GM21360 (cell line): ENCODE results near the gene FGF9.

Experiments used
- ATAC-seq: cut with Tn5 transposase; IDR thresholded peaks from one replicate; pipeline ENCODE4 v1.9.1; 2021; ENCODE audit warnings: mild to moderate bottlenecking, moderate library complexity; ENCODE audit not compliant: unreplicated experiment

The FGF9 gene

DNA sequence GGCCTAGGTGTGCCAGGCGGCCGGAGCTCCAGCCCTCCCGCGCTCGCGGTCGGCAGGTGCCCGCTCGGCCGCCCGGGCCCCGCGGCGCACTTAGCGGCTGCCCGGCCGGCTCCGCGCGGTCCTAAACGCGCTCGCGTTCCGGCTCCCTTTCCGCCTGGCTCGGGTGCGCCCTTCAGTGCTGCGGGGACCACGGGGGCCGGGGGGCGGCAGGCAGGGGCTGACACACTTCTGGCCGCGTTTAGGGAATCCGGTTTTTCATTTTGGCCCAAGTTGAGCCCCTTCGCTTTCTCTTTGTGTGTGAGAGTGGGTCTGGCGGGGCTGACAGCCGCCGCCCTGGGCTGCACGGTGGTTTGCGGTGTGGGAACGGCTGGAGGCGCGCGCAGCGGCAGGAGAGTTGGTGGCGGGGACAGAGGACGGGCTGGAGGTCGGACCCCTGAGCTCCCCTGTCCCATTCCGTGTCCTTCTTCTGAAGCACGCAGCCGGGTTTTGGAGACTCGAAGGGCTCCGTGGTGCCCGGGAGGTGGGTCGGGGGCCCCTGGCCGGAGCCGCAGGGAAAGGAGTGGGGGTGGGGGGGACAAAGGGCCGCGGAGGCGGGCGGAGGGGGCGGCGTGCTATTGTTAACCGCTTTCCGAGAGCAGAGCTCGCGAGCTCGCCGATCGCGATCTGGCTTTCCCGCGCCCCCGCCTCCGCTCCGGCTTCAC lies 3.1 kb downstream of the FGF9 start:
- ATAC-seq = peak; percentile 39

GRCh38 chr13:21674490-21675009 lies 3.7 kb downstream of the FGF9 start:
- no peak for ATAC-seq

DNA sequence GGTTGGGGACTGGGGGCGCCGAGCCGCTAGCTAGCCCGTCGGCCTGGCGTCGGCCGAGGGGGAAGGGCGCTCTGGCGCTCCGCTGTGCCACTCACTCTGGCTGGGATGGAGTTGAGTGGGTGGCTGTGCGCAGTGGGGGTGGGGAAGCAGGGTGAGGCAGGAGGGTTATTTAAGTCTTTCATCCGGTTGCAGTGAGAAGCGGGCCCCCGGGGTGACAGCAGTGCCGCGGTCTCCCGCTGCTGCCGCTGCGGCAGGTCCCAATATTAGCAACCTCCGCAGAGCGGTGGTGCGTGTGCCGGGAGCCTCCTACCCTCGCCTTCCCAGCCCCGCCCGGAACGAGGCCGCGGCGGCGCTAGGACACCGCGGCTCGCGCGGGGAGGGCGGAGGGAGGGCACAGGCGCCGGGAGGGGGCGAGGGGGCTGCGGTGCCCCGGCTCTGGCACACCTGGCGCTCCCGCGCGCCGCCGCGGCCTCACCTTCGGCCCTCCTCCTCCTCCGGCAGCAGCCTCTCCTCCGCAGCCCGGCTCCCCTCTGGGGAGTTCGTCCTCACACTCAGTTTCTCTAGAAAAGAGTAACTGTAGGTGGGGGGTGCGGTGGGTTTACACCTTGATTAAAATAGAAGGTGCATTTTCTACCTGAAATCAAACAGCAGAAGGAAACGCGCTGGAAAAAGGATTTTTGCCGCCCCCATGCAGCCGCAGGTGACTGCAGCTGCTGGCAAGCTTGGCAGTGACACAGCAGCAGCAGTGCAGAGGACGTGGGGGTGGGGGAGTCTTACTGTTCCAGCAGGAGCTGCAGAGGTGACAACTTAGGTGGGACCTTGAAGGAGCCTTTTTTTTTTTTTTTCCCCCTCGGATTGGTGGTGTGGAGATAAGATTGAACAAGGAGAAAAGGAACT lies 4.5 kb downstream of the FGF9 start:
- ATAC-seq = no peak

DNA sequence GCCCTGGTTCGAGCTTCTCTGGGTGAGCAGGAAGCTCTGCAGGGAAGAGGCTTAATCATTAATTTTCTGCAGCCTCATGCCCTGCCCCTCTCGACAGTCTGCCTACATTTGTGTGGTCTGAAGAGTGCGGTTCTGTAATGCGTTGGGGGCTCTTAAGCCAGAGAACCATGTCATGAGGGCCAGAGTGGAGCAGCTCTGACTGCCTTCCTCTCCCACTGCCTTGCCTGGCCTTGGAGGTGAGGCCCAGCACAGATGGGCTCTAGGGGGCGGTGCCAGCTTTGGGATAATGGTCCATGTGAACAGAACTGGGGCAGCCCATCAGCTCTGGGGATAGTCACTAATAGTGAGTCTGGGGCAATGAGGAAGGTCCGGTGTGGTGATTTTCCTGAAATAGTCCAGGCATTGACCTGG lies 5.7 kb downstream of the FGF9 start:
- ATAC-seq = no peak

DNA sequence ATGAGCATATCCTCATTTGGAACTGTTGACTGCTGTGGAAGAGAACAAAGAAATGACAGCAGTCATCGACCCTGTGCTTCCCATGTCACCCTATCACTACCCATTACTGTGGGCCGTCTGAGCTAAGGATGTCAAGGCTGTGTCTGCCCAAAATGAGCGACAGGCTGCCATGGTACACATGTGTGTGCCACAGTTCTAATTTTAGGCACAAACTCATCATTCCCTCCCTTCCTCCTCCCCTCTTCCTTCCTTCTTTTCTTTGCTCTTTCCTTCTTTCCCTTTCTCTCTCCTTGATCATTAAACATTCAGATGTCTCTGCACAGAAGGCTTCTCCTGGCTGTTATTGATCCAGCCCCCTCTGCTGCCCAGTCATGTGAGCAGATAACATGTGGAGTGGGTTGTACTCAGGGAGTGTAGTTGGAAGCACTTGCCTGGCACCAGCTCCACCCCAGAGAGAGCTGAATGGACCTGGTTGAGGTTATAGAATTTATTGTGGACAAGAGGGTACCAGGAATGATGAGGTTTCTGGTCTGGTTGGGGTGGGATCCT lies 6.3 kb downstream of the FGF9 start:
- no peak for ATAC-seq

GRCh38 chr13:21683034-21683733 lies 12.3 kb downstream of the FGF9 start:
- ATAC-seq = no peak

DNA sequence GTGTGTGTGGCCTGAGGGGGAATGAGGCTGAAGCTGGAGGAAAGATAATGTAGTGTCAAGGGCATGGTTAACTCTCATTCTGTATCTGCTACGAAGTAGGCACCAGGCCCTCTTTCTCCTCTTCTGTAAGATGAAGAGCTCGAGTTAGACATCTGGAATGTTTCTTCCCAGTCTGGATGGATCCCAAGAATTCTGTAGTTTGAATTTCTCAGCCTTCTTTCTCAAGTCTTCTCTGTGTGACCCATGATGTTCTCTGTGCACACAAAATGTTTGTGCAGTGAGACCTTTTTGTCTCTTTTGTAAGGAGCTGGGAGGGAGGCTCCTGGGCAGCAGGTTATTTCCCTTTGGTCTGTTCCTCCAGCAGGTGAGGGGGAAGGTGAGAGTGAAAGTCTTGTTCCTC lies 13.7 kb downstream of the FGF9 start:
- no peak for ATAC-seq

DNA sequence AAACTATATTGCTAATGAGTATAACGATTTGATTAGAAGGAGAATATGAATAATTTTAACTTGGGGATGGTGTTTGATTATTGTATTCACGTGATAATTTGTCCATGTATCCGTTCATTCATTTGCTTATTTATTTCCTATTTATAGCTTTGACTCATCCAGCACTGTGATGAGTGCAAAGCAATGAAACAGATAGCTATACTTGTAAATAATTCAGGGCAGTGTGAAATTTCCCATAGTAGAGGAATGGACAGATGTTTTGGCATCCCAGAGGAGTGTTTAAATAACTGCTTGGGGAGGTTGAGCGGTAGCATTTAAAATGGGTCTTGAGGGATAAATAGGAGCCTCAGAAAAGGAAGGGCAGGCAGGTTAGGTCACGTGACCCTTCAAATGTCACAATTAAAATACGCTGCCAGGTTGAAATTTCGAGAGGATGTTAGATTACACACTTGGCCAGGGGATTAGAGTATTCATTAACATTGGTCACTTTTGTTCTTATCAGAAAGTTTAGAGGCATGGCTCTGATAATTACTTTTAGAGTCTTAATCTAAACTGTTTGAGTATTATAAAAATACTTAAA lies 14.7 kb downstream of the FGF9 start:
- no peak for ATAC-seq

- ATAC-seq = peak; percentile 92
Observed at GRCh38 chr13:21686751-21687391, 16.0 kb downstream of the FGF9 start.

GRCh38 chr13:21688056-21688455 lies 17.2 kb downstream of the FGF9 start:
- ATAC-seq = no peak

DNA sequence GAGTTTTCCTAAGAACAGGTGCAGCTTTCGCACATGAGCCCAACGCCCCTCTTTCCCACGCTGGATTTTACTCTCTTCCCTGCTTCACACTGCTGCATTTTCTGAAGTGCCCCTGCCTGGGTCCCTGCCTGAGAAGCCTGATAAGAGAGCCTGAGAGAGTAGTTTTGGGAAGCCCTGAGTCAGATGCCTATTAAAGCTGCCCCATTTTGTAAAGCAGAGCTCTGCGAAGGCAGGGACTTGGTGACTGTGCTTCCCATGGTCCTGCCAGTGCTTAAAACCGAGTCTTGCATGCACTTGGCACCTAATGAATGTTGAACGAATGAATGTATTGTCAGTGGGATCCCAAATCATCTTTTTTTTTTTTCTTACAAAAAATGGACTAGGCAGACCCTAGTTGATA lies 18.2 kb downstream of the FGF9 start:
- no peak for ATAC-seq

DNA sequence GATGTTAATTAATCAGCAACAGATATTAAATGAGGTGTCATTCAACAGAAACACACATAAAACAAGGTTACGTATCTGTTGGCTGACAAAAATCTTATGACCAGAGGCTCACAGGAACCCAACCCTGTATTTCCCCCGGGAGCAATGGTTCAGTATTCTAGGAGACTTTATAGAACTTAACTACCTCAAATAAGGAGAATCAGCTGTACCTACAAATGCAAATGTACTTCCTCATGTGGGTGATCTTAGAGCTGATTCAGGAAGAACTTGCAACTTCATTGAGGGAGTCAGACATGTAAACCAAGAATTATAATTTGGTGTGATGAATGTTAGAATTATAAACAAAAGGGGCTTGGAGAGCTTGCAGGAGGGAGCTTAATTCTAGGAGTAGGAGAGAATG lies 20.1 kb downstream of the FGF9 start:
- ATAC-seq = no peak

- no peak for ATAC-seq
Observed at GRCh38 chr13:21691500-21691899, 20.6 kb downstream of the FGF9 start.

- ATAC-seq = no peak
Observed at GRCh38 chr13:21691928-21692327, 21.1 kb downstream of the FGF9 start.

DNA sequence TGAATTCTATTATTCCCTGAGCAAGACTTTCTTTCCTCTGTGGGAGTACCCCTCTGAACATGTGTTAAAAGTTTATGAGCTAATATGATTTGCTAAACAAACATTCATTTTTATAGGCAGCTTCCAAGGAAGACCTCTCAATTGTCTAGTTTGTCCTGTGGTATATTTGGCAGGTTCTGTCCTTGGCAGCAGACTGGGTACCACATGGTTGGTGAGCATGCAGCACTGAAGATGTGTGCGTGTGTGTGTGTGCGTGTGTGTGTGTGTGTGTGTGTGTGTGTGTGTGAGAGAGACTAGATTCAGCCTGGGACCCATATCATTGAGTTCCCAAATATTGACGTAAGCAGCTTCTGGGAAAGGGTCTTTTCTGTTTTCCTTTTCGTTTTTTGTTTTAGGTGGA lies 24.0 kb downstream of the FGF9 start:
- no peak for ATAC-seq

GRCh38 chr13:21695546-21695945 lies 24.7 kb downstream of the FGF9 start:
- ATAC-seq = no peak

DNA sequence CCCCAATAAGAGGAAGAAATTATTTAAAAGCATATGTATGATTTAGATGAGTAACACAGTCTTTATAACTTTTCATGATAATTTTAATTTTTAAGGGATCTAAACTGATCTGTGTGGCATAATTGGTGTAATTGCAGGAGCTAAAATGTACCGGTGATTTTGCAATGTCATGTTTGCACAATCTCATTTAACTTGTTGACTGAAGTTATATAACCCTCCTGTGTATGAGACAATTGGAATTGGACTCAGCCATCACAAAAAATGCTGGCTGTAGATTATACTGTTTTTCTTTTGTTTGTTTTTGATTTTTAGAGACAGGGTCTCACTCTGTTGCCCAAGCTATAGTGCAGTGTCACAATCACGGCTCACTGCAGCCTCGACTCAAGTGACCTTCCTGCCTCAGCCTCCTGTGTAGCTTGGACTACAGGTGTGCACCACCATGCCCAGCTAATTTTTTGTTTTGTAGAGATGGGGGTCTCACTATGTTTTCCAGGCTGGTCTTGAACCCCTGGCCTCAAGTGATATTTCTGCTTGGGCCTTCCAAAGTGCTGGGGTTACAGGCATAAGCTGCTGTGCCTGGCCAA lies 26.1 kb downstream of the FGF9 start:
- no peak for ATAC-seq

DNA sequence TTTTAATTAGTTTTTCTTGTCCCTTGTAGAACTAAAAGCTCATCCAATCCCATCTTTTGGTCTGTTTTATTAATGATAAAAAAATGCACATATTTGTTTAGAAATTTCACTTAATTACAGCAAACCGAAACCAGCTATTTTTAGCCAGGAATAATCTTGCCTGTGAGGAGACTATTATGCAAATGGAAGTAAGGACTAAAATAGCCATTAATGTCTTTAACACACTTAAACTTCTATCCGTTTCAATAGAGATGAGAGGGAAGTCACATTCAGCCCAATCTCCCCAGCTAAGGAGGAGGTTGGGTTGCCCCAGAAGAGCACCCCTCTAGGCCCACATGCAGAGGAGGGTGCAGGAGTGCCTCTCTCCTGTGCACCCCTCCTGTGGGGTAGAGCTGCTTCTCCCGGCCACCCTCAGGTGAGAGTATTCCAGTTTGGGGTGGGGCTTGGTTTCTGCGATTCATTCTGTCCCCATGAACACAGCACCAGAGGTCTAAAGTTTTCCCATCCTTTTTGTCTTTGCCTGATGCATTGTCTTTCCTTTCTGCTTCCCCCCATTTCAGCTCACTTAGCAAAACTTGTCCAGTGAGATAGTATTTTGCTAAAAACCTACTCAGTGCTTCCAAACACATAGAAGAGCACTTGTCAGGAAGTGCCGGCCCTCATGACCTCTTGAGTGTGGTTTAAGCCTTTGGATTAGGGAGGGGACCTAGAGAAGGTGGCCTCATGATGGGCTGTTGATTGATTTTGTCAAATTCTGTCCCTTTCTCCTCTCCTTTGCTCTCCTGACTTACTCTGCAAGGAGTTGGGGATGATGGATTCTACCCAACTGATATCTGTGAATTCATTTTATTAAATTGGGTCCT lies 28.2 kb downstream of the FGF9 start:
- ATAC-seq = no peak

GRCh38 chr13:21701460-21701859 lies 30.6 kb downstream of the FGF9 start:
- no peak for ATAC-seq
